DMS 273 treated with DMSO at 0.1 percent for 48 hours (cell line): ENCODE measurements around the gene RBP5.

ENCODE experiments used
- DNase-seq: peaks from one replicate; lab custom pipeline; 2025; lab: John Stamatoyannopoulos, UW

Gene RBP5

GRCh38 chr12:7101047-7101693 is 27.5 kb downstream of the RBP5 start:
- DNase-seq: no peak

DNA sequence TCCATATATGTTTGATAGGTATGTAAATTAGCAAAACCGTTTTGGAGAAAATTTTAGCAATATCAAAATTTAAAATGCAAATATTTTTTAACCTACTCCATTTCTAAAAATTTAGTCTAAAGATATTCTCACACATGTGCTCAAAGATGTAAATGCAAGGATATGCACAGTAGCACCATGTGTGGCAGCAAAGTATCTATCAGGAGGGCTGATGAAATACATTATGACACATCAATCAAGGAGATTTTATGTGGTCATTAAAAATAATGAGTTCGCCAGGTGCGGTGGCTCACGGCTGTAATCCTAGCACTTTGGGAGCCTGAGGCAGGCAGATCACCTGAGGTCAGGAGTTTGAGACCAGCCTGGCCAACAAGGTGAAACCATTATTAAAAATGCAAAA is 28.4 kb downstream of the RBP5 start:
- DNase-seq: no peak

- no peak for DNase-seq
Observed at GRCh38 chr12:7099290-7099996, 29.2 kb downstream of the RBP5 start.

DNA sequence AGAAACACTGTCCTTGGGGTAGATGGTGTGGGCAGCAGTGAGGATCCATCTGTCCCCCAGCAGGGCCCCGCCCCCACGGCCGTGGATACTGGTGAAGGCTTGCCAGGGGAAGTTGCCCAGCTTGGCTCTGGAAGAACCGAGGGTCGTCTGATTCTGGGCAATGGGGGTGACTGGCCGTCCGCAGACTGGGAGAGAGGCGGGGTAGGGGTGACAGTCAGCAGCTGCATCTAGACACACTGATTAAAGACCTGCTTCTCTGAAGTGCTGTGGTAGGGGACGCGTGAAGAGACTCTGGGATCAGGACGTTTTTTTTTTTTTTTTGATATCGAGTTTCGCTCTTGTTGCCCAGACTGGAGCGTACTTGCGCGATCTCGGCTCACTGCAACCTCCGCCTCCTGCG is 31.7 kb downstream of the RBP5 start:
- DNase-seq: no peak

- no peak for DNase-seq
Observed at GRCh38 chr12:7096006-7096932, 32.4 kb downstream of the RBP5 start.

GRCh38 chr12:7093892-7094291 is 34.8 kb downstream of the RBP5 start:
- DNase-seq: no peak

DNA sequence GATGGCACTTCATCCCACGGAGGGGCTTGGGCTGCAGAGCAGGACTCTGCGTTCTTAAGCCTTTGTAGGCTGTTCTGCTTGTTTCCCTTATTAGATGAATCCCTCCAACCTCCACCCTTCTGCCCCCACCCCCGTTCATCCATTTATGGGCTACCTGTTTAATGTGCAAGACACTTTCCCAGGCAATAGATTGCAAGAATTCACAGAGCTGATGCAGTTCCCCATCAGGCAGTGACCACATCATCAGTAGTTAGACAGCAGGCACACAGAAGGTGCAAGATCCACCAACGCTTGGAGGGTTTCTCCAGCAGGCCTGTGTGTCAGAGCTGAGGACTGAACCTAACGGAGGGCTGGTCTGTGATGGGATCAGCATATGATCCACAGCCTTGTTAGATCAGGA is 35.2 kb downstream of the RBP5 start:
- no peak for DNase-seq

GRCh38 chr12:7092986-7093460 is 35.7 kb downstream of the RBP5 start:
- no peak for DNase-seq

- no peak for DNase-seq
Observed at GRCh38 chr12:7092229-7092985, 36.3 kb downstream of the RBP5 start, which contains the start of gene C1R. C1R (minus strand) TSS chr12:7092445; CDS start chr12:7092388, 57 bp downstream.

GRCh38 chr12:7091660-7092228 is 36.9 kb downstream of the RBP5 start:
- no peak for DNase-seq

DNA sequence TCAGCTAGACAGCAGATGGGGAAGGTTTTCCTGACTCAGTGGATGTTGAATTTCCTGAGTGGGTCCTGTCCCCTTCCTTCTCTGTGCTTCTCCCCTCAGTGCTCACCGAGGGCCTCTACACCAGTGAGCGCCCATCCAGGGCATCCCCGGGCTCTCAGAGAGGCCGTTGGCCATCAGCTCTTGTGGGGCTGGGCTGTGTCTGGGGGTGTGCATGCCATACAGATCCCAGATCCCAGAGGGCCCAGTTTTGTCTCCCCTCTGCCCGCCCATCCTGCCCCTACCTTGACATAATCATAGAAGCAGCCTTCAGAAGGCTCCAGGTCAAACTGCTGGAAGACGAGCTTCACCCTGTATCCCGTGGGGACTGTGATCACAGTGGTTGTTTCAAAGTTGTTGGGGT is 37.5 kb downstream of the RBP5 start:
- no peak for DNase-seq

DNA sequence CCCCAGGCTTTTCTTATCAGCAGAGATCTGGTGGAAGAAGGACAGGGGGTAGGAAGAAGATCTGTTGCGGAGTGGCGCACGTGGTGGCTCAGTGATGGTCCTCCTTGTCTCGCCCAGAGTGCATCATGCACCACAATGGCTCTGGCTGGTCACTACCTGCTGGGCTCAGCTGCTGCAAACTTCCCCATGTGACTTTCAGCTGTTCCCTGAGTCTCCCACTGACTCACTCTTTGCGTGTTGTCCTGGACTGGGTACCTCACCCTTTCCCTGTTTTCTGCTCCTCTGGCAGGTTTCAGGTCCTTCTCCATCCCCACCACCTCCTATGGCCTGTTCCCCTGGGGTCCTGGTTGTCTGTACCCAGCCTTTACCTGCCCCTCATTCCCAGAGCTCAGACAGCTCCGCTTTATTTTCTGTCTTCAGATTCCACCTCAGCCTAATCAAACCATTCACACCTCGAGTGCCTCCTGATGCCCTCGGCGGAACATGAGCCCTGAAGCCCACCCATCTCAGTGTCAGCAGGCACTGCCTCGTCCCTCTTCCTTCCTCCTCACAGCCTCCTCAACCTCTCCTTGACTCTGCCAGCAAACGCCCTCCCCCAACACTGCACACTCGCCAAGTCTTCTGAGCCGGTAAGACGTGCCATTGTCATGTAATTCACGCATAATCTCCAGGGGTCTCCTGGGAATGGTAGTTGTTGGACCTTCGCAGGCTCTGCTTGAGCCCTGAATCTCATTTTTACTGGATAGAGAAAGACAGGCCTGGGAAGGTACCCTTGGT is 38.3 kb downstream of the RBP5 start:
- DNase-seq: no peak

GRCh38 chr12:7089196-7089871 is 39.4 kb downstream of the RBP5 start:
- no peak for DNase-seq

DNA sequence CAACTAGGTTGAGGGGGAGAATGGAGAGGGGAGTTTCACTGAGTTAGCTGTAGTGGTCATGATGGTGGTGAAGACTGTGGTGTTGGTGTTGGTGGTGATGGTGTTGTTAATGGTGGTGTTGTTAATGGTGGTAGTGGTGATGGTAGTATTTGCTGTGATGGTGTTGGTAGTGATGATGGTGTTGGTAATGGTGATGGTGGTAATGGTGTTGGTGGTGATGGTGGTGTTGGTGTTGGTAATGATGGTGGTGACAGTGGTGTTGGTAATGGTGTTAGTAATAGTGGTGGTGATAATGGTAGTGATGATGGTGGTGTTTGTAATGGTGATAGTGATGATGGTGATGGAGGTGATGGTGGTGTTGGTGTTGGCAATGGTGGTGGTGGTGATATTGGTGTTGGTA is 45.6 kb downstream of the RBP5 start:
- no peak for DNase-seq

GRCh38 chr12:7081037-7081436 is 47.7 kb downstream of the RBP5 start:
- DNase-seq: no peak

GRCh38 chr12:7079826-7080125 is 48.9 kb downstream of the RBP5 start:
- DNase-seq: no peak

DNA sequence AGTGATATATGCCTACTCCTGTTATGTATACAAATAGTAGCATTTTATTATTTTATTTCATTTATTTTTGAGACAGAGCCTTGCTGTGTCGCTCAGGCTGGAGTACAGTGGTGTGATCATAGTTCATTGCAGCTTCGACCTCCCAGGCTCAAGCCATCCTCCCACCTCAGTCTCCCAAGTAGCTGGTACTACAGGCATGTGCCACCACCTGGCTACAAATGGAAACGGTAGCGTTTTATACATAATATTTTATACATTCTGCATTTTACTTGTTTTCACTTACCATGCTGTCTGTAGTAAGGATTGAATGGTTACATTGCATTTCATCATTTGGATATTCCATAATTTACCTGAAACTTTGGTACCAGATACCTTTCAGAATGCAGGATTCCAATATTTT is 50.5 kb downstream of the RBP5 start:
- DNase-seq: no peak

DNA sequence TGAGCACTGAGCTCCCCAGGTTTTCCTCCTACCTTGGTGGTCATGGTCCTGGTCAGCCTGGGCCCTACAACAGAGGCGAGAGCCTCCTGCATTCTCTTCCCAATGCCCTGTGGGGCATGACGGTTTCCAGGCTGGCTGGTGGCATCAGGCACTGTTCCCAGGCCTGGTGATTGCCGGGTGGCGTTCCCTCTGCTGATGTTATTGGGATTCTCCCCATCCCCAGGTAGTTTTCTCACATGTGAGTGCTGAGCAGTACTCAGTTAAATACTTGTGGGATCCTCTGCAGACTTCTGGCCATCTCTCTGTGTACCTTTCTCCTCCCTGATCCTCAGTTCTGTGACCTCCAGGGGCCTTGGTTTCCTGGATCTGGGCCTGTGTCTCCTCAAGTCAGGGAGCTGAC is 52.2 kb downstream of the RBP5 start:
- no peak for DNase-seq

GRCh38 chr12:7075939-7076338 is 52.8 kb downstream of the RBP5 start:
- no peak for DNase-seq

GRCh38 chr12:7075518-7075917 is 53.2 kb downstream of the RBP5 start:
- DNase-seq: no peak
